CD4-positive, alpha-beta T cell treated with Interleukin-4 for 4 hours (primary cell): ENCODE results near the gene MX2.

Experiments
- DNase-seq: peaks from one replicate; pipeline ENCODE4 v3.0.0-alpha.2; 2020

The MX2 gene

DNA sequence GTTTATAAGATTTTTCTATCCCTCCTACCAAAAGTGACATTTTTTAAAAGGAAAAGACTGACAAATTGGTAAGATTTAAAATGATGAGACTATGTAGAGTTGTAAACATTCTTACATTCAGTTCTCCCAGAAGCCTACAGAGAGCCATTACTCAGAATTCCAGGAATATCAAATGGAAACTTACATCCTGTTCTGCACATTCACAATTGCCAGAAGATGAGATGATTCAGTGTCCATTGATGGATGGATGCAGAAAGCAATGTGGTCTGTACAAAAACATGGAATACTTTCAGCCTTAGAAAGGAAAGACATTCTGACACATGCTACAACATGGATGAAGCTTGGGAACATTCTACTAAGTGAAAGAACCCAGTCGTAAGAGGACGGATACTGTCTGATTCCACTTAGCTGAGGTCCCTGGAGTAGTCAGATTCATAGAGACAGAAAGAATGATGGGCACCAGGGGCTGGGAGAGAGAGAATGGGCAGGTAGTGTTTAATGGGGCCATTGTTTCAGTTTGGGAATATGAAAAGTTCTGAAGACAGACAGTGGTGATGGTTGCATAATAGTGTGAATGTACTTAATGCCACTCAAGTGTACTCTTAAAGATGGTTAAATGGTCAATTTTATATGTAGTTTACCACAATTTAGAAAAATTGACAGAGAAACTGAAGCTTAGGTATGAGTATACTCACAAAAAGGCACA, 80.8 kb downstream of the MX2 start:
- no peak for DNase-seq

DNA sequence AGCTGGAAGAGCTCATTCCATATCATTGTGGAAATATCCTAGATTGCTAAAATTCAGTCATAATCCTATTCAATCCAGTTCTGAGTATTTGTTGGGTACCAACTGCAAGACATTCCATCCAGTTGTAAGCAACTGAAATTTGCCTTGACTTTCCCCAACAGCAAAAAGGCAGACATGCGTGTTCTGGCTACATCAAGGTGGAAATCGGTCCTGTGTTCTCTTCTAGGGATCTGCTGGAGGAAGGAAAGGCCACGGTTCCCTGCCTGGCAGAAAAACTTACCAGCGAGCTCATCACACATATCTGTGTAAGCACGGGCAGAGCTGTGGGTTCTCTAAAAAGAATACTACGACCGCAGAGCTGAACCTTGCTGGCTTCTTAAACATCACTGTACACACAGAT, 81.7 kb downstream of the MX2 start:
- DNase-seq, result no peak

GRCh38 chr21:41444703-41445464, 83.1 kb downstream of the MX2 start:
- no peak for DNase-seq

GRCh38 chr21:41445465-41445862, 83.6 kb downstream of the MX2 start:
- no peak for DNase-seq

DNA sequence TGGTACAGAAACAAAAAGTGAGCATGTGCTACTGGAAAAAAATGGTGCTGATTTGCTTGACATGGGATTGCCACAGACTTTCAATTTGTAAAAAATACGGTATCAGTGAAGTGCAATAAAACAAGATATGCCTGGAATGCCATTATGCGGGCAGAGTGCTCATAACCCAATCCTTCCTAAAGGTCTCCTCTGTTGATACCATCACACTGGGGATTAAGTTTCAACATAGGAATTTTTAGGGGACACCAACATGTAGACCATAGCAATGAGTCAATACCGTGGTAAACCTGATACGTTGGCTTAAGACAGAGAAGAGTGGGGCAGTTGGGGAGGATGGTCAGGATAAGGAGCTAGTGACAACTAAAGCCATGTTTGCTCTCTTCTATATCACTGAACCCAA, 84.8 kb downstream of the MX2 start:
- DNase-seq, result no peak

DNA sequence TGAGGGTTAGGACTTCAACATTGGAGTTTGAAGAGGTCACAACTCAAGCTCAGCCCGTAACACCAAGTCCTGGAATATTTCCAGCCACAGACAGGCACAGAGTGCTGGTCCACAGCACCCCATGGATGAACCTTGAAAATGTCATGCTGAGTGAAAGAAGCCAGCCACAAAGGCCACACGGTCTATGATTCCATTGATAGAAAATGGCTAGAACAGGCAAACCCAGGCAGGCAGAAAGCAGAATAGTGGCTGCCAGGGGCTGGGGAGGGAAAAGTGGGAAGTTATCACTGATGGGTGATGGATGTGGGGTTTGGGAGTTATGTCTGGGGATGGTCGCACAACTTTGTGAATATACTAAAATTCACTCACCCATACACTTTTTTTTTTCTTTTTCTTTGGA, 85.5 kb downstream of the MX2 start:
- no peak for DNase-seq

DNA sequence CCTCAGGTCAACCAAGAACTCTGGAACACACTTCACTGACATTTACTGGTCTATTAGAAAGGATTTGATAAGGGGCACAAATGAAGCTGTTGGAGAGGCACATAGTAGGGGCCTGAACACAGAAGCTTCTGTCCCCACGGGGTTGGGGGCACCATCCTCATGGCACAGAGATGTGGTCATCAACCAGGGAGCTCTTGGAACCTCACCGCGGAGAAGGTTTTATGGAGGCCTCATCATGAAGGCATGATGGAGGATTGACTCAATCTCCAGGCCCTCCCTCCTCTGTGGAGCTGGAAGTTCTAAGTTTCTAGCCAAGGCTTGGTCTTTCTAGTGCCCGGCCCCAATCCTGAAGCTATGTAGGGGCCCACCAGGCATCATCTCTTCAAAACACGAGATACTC, 87.8 kb downstream of the MX2 start:
- DNase-seq, result no peak

GRCh38 chr21:41451753-41452676, 90.2 kb downstream of the MX2 start:
- no peak for DNase-seq

GRCh38 chr21:41453198-41453597, 91.4 kb downstream of the MX2 start:
- DNase-seq, result no peak

DNA sequence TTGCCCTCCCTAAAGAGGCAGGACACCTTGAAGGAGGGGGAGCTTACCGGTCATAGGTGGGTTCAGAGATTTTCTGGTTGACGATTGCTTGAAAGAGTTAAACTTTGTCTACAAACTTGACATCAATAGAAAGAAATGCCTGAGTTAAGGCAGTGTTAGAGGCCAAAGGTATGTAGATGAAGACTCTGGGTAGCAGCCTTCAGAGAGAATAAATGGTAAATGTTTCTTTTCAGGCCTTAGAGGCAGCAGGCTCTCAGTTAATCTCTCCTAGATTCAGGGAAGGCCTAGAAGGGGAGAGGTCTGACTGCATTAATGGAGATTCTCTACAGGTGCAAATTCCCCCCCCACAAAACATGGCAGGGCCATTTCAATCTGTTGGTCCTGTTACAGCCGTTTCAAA, 91.9 kb downstream of the MX2 start:
- DNase-seq, result no peak

GRCh38 chr21:41458121-41458520, 96.3 kb downstream of the MX2 start:
- no peak for DNase-seq

DNA sequence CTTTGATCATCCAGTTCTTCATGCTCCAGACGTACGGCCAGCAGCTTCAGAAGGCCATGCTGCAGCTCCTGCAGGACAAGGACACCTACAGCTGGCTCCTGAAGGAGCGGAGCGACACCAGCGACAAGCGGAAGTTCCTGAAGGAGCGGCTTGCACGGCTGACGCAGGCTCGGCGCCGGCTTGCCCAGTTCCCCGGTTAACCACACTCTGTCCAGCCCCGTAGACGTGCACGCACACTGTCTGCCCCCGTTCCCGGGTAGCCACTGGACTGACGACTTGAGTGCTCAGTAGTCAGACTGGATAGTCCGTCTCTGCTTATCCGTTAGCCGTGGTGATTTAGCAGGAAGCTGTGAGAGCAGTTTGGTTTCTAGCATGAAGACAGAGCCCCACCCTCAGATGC, 96.7 kb downstream of the MX2 start:
- DNase-seq, result no peak
